Heart right ventricle (tissue), 16 donors: ENCODE results near the gene LPCAT4. TPM values are rescaled to one million over a fixed set of nuclear protein-coding genes. Genes with fewer than 3 reads are reported as not detected.
A peak's percentile ranks its signal among the peaks of the same experiment; 100 is the strongest.

Source experiments
- ATAC-seq, 8 donors: fragments of 200-7000 bp; cut with Tn5 transposase; one replicate each; pipeline ENCODE4 v1.9.1; 2020; ENCODE audit warnings: mild to moderate bottlenecking in 8 of 8, moderate library complexity in 8 of 8, moderate number of reproducible peaks in 1 of 8
- DNase-seq, 2 donors: peaks; one replicate each; pipeline ENCODE4 v3.0.0-alpha.2; 2020
- H3K27ac ChIP-seq, 10 donors: fragments of 200-600 bp; sonication (generic) in 2 of 10; one replicate each; pipeline versions ENCODE4 v1.5.0 to v1.8.0; 2020 to 2022; ENCODE audit warnings: mild to moderate bottlenecking in 3 of 10
- H3K27me3 ChIP-seq, 7 donors: fragments of 200-600 bp; one replicate each; pipeline ENCODE4 v1.8.0; 2021 to 2022; ENCODE audit warnings: mild to moderate bottlenecking in 2 of 7
- H3K36me3 ChIP-seq, 9 donors: fragments of 200-600 bp; sonication (generic) in 1 of 9; one replicate each; pipeline versions ENCODE4 v1.5.0 to v1.8.0; 2020 to 2022; ENCODE audit warnings: mild to moderate bottlenecking in 2 of 9
- H3K4me1 ChIP-seq, 9 donors: fragments of 200-600 bp; sonication (generic) in 1 of 9; one replicate each; pipeline versions ENCODE4 v1.5.0 to v1.8.0; 2020 to 2022; ENCODE audit warnings: mild to moderate bottlenecking in 4 of 9
- H3K4me3 ChIP-seq, 10 donors: fragments of 200-600 bp; sonication (generic) in 2 of 10; one replicate each; pipeline versions ENCODE4 v1.5.0 to v1.8.0; 2020 to 2022; ENCODE audit warnings: mild to moderate bottlenecking in 7 of 10, moderate library complexity in 2 of 10
- H3K9me3 ChIP-seq, 11 donors: fragments of 200-600 bp in 10 of 11; sonication (generic) in 2 of 11; one replicate each; pipeline versions ENCODE4 v1.5.0 to v1.8.0; 2013 to 2022; ENCODE audit warnings: mild to moderate bottlenecking in 2 of 11, control low read depth in 1 of 11, moderate library complexity in 1 of 11
- CTCF ChIP-seq, 9 donors: fragments of 200-600 bp; sonication (generic) in 2 of 9; IDR thresholded peaks; one replicate each; pipeline versions ENCODE4 v1.5.0 to v1.8.0; 2021 to 2022; ENCODE audit warnings: antibody characterized with exemption in 9 of 9, mild to moderate bottlenecking in 5 of 9, moderate library complexity in 1 of 9
- WGBS, 2 donors: extraction: QIAGEN DNeasy Blood & Tissue Kit; methylation state at CpG; one replicate each; pipeline ENCODE4 v1.1.7; 2013; ENCODE audit warnings: inconsistent platforms in 1 of 2; 5-methylcytosine and 5-hydroxymethylcytosine counted together
- intact Hi-C, 10 donors: fragments of 100-400 bp; cut with DNase I; formaldehyde crosslinking; loops; one replicate each; pipeline versions ENCODE4 v1.11.1 to v1.14.2; 2022
- polyA plus RNA-seq, 2 donors: library from polyadenylated mRNA; stranded (reverse); fragments of 200-250 nt; gene quantifications; one replicate each; pipeline ENCODE4 v1.2.3, GENCODE V29; 2013
- total RNA-seq, 10 donors: library from RNA; stranded (reverse); fragmentation: NEBNext Ultra II Directional in 3 of 10; extraction: Animal tissue kit (Norgen Biotek cat#: 25700) in 3 of 10; gene quantifications; one replicate each; pipeline versions ENCODE4 v1.2.1 to v1.2.4, GENCODE V29; 2021 to 2023
- donor health status: Arrhythmogenic right ventricular cardiomyopathy.
- donor health status: ischemic (EF 13 %, LVEDD 7.1; RV severe dilation, severe dysfunction).
- donor health status: healthy with polysubstance abuse.
- donor health status: DM: no; HTN: yes; CAD: no.
- donor health status: DM: no; HTN: no; CAD: no.
- donor health status: ischemic (EF 25% LVEDD 6.9; RV normal size, moderate dysfunction).
- donor health status: ischemic (EF 25% LVEDD 5.7; RV mildly dilated, moderate dysfunction).
- donor health status: healthy.
- donor health status: DM: yes; HTN: yes; CAD: no.
- donor health status: Ischemic cardiomyopathy.
- donor health status: ischemic (EF 35%, LVEDD 5.7; RV mildly dilated, moderate dysfunction).
- donor health status: nonischemic (EF 11% LVEDD 7.7; RV severe dilation, severe dysfunction).
- donor health status: DM: yes; HTN: yes; CAD: no.
- donor health status: PGD.
- donor health status: ischemic (EF 29% LVEDD 5.4; RV normal size, mild dysfunction).
- donor health status: nonischemic (EF 23%, LVEDD 6.1; RV moderate dilation, normal function).

LPCAT4 gene
- total and polyA plus RNA-seq, 12 donors = 15.1 to 110 (median 50.6) TPM

DNA sequence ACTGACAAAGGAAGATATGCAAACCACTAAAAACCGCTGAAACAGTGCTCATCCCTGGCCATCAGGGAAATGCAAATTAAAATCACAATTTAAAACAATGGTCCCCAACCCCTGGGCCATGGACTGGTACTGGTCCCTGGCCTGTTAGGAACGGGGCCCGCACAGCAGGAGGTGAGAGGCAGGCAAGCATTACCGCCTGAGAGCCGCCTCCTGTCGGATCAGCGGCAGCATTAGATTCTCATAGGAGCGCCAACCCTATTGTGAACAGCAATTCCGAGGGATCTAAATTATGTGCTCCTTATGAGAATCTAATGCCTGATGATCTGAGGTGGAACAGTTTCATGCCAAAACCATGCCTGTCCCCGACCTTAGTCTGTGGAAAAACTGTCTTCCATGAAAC lies 43.8 kb downstream of the LPCAT4 start:
- intact Hi-C loops = loop anchor here in 2 of 10 donors (10.0 kb wide), 2 partner anchors 48 to 58 kb away; no protein-coding TSS in a partner anchor

DNA sequence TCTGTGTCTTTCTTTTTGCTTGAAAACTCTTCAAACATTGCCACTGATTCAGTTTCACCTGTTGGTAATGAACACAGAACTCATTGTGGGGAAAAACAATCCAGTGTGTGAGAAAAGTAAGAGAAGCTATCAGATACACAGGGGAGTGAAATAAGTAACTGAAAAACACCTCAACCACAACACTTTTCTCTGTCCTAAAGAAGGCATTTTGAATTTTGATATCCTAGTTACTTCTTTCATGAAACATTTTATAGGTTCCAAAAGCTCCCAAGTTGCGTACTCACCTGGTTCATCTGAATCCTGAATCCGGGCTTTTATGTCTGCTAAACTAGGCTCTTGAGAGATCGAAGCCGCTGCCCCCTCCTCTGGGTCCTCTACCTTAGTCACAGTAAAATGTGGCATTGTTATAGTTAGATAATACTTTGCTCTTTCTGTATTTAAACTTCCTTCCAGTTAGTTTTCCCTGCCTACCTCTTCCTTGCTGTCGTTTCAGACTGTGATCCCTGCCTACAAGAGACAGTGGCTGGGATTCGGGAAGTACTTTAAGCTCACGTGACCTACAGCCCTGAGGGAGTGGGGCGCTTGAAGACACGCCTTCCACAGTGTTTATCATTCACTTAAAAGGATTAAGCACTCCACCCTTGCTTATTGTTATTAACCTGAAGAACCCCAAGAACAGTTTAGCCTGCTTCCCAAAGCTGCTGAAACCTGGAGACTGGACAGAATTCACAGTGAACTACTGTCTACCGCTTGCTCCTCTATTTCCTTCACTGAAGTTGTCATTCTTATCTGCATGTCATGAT lies 48.5 kb downstream of the LPCAT4 start:
- H3K4me1 ChIP-seq = peaks cover 0 to 32% (median 29%) of the 10 kb centered on the region in 9 donors
- peak; percentile 93 to 99 (median 97) for ATAC-seq
- H3K9me3 ChIP-seq = no peaks in the 10 kb centered on the region
- peak in 1 of 2 donors; percentile 72 for DNase-seq
- H3K27me3 ChIP-seq = no peaks in the 10 kb centered on the region
- 6% methylated on average over 10 of the region's 10 CpGs for WGBS, 2 donors
- intact Hi-C loops = loop anchor here in 3 of 10 donors (2.0 to 5.0 kb wide), 3 partner anchors 20 to 49 kb away; partner anchors contain the start of gene LPCAT4 (in 1 of the 3)
- peak overlapping the region in 9 of 10 donors; percentile 4 to 82 (median 63) for H3K27ac ChIP-seq
- H3K36me3 ChIP-seq = peaks cover 0 to 15% (median 0%) of the 10 kb centered on the region in 9 donors
- peak overlapping the region in 9 of 10 donors; percentile 36 to 73 (median 57) for H3K4me3 ChIP-seq
- no peak for TF ChIP-seq CTCF (IDR thresholded peaks at IDR 0.05)

More for the DNA sequence above, 43.8 kb downstream of the LPCAT4 start:
- ATAC-seq (no peak), DNase-seq (no peak)
- Histone ChIP-seq H3K9me3 (no peaks in the 10 kb centered on the region), H3K4me3 (no peak overlapping the region), H3K27me3 (no peaks in the 10 kb centered on the region), H3K27ac (no peak overlapping the region), H3K36me3 (no peaks in the 10 kb centered on the region), H3K4me1 (peaks cover 0 to 22% (median 5%) of the 10 kb centered on the region in 9 donors)
- no peak for TF ChIP-seq CTCF (IDR thresholded peaks at IDR 0.05)
- 97% methylated on average over 10 of the region's 10 CpGs for WGBS, 2 donors

GRCh38 chr15:34314491-34315490 lies 52.2 kb downstream of the LPCAT4 start:
- Histone ChIP-seq H3K9me3 (no peaks in the 10 kb centered on the region), H3K27me3 (no peaks in the 10 kb centered on the region), H3K36me3 (peaks cover 0 to 24% (median 0%) of the 10 kb centered on the region in 9 donors), H3K4me3 (no peak overlapping the region), H3K27ac (no peak overlapping the region), H3K4me1 (peaks cover 0 to 32% (median 29%) of the 10 kb centered on the region in 9 donors)
- 83 to 89% methylated on average over 3 of the region's 3 CpGs for WGBS, 2 donors
- intact Hi-C loops = loop anchor here in 2 of 10 donors (5.0 kb wide), 2 partner anchors 37 to 53 kb away; partner anchors contain the start of gene LPCAT4 (in 1 of the 2)
- ATAC-seq = no peak
- DNase-seq = no peak
- no peak for TF ChIP-seq CTCF (IDR thresholded peaks at IDR 0.05)

DNA sequence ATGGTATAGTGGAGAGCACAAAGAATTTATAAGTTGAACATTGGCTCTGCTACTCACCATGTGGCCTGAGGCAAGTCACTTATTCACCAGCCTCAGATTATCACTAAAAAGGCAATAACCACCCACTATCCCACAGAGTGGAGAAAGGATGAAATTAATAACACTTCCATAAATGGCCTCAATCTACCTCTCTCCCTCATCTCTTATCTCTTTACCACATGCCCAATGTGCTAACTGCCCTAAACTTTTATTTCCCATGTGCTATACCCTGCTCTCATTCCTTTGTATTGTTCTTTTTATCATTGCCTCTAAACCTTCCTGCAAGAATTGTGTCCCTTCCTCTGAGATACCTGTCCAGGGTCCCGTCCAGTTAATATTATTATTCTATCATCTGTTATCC lies 55.4 kb downstream of the LPCAT4 start:
- WGBS, 2 donors = 85 to 92% methylated on average over 1 of the region's 1 CpG
- TF ChIP-seq CTCF (IDR thresholded peaks at IDR 0.05) = no peak
- peaks cover 0 to 11% (median 4%) of the 10 kb centered on the region in 9 donors for H3K4me1 ChIP-seq
- H3K4me3 ChIP-seq = no peak overlapping the region
- peaks cover 0 to 30% (median 0%) of the 10 kb centered on the region in 9 donors for H3K36me3 ChIP-seq
- H3K9me3 ChIP-seq = no peaks in the 10 kb centered on the region
- H3K27me3 ChIP-seq = no peaks in the 10 kb centered on the region
- ATAC-seq (no peak), DNase-seq (no peak)
- intact Hi-C loops = no loop called here
- H3K27ac ChIP-seq = no peak overlapping the region
